NCI-H345 treated with DMSO at 0.1 percent for 48 hours (cell line): ENCODE data around the gene STARD4.

Experiments
- DNase-seq: peaks from one replicate; lab custom pipeline; 2025; ENCODE audit not compliant: unreplicated experiment; lab: John Stamatoyannopoulos, UW

Gene STARD4

GRCh38 chr5:111530298-111530740, 18.0 kb upstream of the STARD4 start:
- no peak for DNase-seq

GRCh38 chr5:111528056-111528455, 15.7 kb upstream of the STARD4 start:
- DNase-seq: no peak

- DNase-seq: no peak
Observed at GRCh38 chr5:111520908-111521307, 8.6 kb upstream of the STARD4 start.

GRCh38 chr5:111518777-111519176, 6.4 kb upstream of the STARD4 start:
- DNase-seq: no peak

GRCh38 chr5:111517853-111518501, 5.6 kb upstream of the STARD4 start:
- no peak for DNase-seq

GRCh38 chr5:111514087-111514486, 1.8 kb upstream of the STARD4 start:
- no peak for DNase-seq

GRCh38 chr5:111513131-111513520, 791 bp upstream of the STARD4 start:
- no peak for DNase-seq

- DNase-seq: no peak
Observed at GRCh38 chr5:111511831-111512374, 432 bp downstream of the STARD4 start.

- no peak for DNase-seq
Observed at GRCh38 chr5:111511174-111511830, 1.0 kb downstream of the STARD4 start.

GRCh38 chr5:111509119-111509518, 3.2 kb downstream of the STARD4 start:
- DNase-seq: no peak

- no peak for DNase-seq
Observed at GRCh38 chr5:111507276-111507675, 5.1 kb downstream of the STARD4 start.

- DNase-seq: no peak
Observed at GRCh38 chr5:111505096-111505495, 7.2 kb downstream of the STARD4 start.

- DNase-seq: no peak
Observed at GRCh38 chr5:111502956-111503355, 9.4 kb downstream of the STARD4 start.

- no peak for DNase-seq
Observed at GRCh38 chr5:111498346-111498745, 14.0 kb downstream of the STARD4 start.

- no peak for DNase-seq
Observed at GRCh38 chr5:111495159-111495558, 17.2 kb downstream of the STARD4 start.

GRCh38 chr5:111494355-111494999, 17.9 kb downstream of the STARD4 start:
- no peak for DNase-seq

GRCh38 chr5:111493031-111493430, 19.3 kb downstream of the STARD4 start:
- no peak for DNase-seq

- no peak for DNase-seq
Observed at GRCh38 chr5:111488353-111488752, 24.0 kb downstream of the STARD4 start.

GRCh38 chr5:111486926-111487325, 25.4 kb downstream of the STARD4 start:
- no peak for DNase-seq

GRCh38 chr5:111486055-111486454, 26.3 kb downstream of the STARD4 start:
- no peak for DNase-seq

GRCh38 chr5:111480346-111480745, 32.0 kb downstream of the STARD4 start:
- no peak for DNase-seq

GRCh38 chr5:111478898-111479297, 33.4 kb downstream of the STARD4 start:
- DNase-seq: no peak
